Kasumi-1 (cell line): ENCODE measurements around the gene PGM5.
A peak's percentile ranks its signal among the peaks of the same experiment; 100 is the strongest.

ENCODE experiments used
- DNase-seq, 2 experiments: peaks; one replicate each; lab custom pipeline; 2025; lab: John Stamatoyannopoulos, UW

Gene PGM5

DNA sequence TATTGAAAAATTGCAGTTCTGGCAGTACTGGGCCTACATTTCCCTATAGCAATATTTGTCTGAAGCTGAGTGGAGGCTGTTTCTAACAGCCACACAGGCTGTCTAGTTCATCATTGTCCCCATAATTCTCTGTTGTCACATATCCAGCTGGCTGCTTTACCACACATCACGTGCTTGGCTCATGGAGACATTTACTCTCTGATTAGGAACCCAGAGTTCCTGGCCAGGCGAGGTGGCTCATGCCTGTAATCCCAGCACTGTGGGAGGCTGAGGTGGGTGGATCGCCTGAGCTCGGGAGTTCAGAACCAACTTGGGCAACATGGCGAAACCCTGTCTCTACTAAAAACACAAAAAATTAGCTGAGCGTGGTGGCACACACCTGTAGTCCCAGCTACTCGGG, 81.4 kb downstream of the PGM5 start:
- no peak for DNase-seq

DNA sequence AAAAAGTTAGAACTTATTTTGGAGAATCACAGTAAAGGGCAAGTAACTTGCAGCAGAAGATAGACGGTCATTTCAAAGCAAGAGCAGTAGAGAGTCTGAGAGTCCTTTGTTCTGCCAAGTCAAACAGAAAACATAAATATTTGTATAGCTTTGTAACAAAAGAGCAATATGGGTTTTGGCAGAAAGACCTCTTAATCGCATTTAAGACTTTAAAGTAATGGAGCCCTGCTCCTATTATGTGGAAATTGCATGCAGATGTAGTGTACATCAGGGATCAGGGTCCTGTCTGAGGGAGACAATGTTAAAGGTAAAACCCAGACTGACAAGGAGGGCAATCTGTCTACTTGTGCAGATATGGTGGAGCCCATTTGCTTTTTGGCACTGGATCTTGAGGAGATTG, 87.2 kb downstream of the PGM5 start:
- no peak for DNase-seq

DNA sequence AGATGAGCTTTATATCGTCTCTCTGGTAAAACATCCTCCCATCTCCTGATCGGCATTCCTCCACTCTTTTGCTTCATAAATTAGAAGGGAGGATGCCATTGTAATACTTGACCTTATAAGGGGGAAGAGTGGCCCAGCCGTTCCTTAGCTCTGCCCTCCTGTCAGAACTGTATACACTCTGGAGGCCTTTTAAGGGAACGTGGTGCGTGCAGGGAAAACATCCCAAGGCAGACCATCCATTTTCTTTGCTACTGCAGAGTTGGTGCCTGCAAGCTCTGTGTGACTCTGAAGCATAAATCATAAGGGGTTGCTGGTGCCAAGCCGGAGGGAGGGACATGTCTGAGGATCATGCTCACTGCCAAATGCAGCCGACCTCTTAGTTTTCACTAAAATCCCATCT, 90.4 kb downstream of the PGM5 start:
- no peak for DNase-seq

DNA sequence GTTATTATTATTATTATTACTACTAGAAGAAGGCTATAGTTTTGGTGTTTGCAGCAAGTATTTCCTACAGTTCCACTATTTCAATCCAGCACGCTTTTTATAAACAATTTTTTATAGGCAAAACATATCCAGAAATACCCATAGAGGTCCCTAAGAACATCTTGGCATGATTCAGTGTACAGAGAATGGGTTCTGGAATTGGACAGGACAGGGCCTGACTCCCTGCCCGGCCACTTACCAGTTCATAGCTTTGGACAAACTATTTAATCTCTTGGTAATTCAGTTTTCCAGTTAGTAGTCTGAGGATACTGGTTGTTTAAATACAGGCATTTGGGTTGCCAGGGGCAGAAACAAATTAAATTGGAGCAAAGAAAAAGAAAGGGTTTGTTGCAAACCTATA, 91.2 kb downstream of the PGM5 start:
- no peak for DNase-seq

DNA sequence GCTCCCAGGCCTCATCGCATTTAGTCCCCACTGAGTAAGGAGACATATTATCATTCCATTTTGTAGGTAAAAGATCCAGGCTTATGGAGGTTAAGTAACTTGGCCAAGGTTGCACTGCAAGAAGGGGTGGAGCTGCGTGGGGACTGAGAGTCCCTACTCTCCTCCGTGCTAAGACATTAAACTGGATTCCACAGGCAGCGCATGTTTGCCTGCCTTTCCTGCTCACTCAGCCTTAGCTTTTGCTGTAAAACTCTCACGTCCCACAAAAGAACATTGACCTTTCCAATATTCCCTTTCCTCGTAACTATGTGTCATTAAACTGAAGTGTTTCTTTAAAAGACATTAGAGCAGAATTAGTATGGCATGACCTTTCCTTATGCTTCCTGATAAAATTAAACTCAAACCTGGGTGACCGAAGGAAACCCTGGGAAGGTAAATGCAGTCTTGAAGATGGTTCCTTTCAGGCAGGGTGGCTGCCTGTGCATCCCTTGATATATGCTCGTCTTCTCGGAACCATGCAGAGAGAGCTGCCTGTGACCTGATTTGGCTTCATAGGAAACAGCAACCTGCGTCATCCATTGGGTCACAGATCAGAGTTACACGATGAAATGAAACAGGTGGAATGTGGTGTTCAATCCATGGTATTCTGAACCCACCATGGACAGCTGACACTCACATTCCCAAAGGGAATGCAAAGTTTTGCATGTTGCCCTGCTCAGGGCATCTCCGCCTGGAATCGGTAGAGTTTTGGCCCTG, 98.3 kb downstream of the PGM5 start:
- DNase-seq, result no peak

DNA sequence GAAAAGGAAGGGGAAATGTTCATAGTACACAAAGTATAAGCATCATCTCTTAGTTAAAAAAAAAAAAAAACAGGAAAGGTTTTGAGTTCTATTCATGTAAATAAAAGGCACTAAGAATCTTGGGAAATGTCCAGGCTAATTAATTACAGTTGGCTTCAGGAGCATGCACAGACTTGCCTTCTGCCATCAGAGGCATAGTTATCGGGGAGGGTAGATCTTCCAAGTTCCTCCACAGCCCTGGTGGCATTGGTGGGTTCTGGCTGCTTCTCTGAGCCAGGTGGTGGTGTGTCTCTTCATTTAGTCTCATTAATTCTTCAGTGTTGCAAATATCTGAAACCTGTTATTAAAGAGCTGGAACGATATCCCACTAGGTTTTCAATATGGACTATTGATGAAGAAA, 99.0 kb downstream of the PGM5 start:
- DNase-seq, result no peak

DNA sequence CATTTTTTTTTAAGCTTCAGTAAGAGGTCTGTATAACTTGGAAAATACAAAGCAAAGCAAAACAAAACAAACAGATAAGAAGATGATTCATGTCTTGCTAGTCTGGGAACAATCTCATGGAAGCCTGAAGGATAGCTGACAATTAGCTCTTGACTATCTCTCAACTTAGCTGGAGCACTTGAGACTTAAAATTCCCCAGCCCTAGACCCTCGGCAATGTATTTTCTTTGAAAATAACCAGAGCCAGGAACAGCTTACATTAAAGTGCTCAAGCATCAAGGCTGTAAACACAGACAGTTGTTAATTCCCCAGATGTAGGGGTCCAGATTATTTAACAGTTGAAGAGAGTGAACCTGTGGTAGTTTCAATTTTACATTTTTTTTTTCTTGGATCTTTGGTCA, 101.4 kb downstream of the PGM5 start:
- DNase-seq, result no peak

DNA sequence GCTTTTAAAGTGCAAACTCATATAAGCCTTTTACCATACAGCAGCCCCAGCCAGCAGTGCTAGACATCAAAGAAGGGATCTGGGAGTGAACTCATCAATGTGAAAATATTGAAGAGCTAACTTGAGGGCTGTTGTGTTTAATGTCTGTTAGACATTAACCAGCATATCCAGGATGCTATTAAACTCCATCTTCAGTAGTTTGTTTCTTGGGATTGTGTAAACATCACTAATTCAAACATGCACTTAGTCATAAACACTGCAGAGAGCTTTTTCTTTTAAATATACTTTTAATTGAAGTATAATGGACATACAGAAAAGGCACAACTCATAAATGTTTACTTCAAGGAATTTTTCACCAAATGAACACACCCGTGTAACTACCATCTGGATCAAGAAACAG, 102.5 kb downstream of the PGM5 start:
- no peak for DNase-seq

DNA sequence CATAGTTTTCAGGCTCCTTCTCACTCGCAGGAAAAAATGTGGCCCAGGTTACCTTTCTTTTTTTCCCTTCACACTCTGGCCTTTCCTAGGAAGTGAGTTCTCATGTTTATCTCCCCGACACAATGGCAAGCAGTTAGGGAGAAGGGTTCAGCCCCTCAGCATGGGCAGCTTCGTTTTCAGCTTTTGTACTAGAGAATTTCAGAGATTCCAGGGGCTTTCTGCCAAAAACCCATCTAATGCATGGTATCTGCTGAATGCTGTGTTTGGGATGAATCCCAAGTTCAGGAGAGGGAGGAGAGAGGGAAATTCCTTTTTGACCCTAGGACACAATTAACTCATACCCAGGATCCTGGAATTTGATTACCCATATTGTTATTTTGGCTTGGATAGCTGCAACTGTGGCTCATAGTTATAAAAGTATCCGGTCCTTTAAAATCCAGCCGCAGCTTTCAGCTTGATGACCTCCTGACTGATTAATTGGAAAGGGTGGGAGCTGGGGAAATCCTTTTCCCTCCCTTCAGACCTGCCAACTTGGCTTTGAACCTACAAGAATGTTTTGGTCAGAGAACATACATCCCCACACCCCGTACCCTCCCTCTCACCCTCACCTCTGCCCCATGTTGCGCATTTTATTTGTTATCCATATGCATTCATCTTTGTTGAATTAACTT, 105.8 kb downstream of the PGM5 start:
- no peak for DNase-seq

DNA sequence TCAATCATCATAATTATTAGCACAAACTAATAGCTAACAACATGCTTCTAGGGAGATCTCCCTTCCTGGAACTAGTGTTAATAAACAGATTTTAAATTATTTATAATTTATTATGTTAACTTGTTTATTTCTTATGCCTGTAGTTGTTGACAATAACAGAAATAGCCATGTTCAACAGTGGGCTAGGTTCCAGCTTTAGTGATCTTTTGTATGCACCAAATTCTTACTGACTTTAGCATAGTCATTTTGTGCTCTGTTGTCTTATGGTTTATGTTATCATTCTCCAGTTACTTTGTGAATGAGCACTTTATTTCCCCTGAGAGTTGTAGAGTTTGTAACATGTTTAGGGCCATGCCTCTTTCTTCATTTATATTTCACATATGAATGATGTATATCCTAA, 113.7 kb downstream of the PGM5 start:
- DNase-seq, result no peak

DNA sequence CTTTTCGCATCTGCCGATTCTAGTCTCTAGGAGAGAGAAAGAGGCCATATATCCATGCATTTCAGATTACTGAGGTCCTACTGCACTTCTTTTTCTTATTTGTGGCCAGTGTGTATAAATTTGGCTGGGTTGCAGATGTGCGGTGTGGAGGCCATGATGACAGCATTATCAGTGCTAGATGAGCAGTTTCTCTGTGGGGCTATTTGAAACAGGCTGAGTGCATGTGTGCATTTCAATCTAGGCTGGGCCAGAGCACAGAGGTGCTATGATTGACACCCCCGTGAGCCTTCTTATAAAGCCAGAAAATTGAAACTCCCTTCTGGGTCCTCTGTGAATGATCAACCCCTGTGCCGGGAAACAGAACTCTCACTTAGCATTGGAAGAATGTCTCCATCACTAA, 114.2 kb downstream of the PGM5 start:
- DNase-seq, result no peak

DNA sequence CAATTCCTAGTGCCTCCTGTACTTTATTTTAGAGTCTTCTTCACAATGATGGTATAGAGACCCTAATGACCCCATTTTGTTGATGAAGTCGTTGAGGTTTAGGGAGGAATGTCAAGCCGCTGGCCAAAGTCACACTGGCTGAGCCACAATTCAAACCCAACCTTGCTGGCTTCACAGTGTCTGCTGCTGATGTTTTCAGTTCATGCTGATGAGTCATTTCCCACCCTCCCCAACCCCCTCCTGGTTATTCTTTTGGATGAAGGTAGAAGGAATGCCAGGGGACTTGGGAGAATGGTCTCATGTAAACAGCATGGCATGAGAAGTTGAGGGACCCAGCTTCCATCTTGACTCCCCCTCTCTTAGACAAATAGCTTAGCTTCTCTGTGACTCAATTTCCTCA, 115.7 kb downstream of the PGM5 start:
- DNase-seq, result no peak

DNA sequence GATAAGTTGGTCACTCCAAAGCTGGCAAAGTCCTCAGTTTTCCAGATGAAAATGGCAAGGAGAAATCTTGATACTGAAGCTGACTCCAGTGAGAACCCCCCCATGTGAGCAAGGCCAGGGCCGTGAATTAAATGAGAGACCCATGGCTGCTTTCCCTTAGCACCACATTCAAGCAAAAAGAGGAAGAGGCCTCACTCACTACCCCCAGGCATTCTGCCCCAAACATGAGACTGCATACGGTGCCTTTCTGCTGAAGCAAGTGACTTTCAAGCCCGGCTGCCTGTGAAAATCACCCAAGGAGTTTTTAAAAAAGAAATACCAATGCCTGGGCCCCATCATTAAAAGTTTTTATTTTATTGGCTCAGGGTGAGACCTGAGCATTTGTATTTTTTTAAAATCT, 117.4 kb downstream of the PGM5 start:
- DNase-seq, result peak; percentile 65 to 76

DNA sequence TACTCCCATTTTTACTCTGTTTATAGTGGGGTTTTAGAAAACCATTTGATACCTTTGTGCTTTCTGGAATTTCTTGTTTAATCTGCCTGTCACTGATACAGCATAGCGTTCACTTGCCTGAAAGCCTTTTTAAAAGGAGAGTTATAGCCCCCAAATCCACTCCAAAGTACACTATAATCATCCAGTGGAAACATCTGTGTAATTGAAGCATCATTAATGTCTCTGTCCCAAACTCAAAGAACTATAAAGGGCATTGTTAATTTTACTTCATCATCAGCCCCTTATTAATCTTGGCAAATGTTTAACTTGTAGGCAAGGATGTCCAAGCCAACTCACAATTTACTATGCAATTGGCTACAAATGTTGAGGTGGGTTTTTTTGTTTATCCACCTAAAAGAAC, 120.0 kb downstream of the PGM5 start:
- DNase-seq, result no peak

DNA sequence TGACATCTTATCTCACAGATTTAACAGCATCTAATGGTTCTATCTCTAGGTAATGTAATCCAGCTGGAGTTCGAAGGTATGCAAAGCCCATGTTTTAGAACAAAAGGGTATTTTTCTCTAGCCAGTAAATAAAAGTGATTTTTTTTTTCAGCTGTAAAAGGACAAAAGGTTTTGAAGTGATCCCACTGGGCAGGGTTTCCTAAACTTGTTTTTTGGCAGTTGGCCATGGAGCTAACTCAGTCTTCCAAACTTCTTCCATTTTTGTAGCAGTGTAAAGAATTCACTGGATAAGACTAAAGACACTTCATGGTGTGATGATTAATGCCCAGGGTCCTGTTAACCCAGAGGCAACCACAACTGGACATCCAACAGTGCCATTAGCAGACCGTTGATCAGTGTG, 120.4 kb downstream of the PGM5 start:
- DNase-seq, result no peak

DNA sequence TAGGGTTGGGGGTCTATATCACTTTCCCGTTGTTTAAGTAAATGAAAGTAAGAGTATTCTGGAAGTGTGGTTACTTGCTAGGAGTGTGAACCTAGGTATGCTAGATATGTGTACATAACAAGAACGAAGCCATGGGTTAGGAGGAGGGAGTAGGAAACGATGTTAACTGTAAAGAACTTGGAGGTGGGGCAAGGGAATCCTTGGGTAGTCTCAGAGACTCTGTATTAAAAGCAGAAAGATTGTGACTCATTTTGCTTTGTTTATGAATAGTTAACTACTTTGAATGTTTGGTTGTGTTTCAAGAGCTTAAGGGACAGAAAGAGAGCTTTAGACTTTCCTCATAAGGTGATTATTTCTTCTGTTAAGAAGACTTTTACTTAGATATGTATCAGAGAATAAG, 124.4 kb downstream of the PGM5 start:
- DNase-seq, result no peak

DNA sequence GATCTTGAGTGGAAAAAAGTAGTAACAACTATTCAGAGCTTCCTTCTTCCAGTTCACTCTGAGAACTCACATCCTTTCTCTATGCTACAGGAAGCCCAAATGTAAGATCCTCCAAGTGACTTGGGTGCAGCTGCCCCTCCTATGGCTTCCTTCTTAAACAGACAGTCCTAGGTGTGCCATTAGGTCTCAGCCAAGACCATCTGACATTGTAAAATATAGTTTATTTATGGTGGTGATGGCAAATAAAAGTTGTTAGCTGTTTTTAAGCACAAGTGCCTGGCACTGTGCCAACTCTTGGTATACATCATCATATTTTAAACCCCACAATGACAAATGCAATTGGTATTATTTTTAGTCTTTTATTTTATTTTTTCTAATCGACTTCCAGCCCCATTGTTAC, 126.1 kb downstream of the PGM5 start:
- DNase-seq, result no peak

DNA sequence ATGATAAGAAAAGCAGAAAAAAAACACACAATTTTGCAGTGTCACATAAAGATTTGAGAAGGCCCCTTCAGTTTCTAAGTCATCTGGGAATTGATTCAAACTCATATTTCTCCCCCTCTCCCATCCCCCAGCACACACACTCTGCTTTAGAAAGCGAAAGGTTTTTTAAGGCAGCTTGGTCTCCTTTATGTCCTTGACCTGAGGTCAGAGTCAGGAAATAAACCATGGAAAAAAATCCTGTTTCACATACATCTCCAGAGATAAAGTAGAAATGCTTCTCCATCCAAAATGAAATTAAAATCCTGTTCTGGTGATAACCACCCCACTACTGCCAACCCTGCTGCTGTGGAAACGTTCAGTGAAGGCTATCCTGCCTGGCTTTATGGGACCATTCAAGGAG, 131.7 kb downstream of the PGM5 start:
- no peak for DNase-seq

DNA sequence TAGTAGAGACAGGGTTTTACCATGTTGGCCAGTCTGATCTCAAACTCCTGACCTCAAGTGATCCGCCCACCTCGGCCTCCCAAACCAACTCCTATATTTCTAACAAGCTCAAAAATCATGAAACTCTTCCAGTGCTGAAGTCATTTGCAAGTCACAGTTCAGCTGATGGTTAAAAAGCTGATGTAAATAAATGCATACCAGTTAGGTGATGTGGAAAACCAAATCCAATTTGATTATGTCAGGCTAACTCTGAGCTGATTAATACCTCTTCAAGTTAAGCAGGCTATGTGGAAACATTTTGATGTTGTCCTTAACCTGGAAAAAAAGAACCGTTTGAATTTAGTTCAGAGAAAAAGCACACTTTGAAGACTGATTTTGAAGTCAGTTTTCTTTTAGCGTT, 133.2 kb downstream of the PGM5 start:
- no peak for DNase-seq

DNA sequence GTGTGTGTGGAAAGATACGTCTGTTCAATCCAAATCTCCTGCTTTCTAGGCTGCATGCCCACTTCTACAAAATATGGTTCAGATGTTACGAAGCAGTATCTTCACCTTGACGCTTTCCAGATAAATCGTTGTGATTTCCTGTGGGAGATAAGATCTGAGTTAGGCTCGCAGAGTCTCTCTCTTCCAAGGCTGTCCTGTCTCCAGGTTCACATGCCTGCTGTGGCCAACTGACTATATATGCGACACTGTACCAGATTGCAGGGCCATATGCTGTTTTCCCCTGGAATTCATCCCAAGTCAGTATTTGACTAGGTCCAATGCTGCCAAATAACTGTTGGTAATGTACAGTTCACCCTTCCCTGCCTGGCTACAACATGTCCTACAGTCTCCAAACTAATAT, 136.4 kb downstream of the PGM5 start:
- DNase-seq, result no peak

DNA sequence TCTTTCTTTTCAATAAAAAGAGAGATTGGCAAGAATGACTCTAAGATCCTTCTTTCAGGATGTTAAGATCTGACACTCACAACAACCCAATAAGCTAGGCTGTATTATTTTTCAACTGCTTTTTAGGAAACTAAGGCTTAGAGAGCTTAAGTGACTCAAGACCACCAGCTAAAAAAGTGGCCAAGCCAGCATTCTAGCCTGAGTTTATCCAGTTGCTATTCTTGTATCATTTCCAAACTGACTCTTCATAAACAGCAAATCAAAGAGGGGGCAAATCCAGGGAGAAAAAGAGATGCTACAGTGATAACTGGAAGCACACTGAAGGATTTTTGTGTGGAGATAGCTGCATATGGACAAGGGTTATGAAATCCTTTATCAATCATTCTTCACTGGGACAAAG, 137.1 kb downstream of the PGM5 start:
- DNase-seq, result no peak

DNA sequence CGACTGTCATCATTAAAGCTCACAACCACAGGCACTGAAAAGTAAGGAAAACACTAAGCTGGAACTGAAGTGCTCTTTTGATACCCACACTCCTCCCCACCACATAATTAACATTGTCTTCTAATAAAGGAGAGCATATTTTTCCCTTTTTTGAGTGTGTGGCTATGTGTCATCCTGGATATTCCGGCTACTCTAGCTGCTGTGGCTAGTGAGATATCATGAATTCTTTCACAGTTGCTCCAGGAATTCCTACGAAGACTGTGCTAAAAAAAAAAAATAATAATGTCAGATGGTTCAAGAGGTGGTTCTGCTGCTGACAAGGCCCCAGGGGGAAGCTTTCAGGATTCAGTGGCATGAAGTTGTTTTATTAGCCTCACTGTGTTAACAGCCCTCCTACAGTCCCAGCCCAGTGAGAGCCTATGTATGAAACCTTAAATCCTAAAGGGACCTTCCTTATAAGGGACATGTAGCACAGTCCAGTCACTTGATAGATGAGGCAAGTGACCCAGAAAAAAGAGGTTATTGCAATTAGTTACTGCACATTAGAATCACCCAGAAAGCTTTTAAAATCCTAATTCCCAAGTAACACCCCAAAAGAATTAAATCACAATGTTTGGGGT, 137.7 kb downstream of the PGM5 start:
- DNase-seq, result no peak

DNA sequence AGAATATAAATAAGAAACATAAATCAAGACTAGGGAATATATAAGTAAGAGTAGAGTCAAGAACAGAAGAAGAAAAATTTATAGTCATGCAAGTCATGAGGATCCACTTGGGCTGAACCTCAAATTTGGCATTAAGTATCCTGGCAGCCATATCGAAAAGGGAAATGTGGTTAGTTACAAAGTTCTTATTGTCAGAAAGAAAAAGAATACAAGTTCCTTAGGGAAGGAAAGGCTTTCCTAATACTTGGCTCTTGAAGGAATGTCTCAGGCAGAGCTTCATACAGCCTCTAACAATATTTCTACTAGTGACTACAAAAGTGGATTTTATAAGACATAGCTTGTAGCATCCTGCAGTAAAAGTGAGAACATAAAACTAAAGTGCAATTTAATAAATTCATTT, 138.8 kb downstream of the PGM5 start:
- DNase-seq, result no peak

DNA sequence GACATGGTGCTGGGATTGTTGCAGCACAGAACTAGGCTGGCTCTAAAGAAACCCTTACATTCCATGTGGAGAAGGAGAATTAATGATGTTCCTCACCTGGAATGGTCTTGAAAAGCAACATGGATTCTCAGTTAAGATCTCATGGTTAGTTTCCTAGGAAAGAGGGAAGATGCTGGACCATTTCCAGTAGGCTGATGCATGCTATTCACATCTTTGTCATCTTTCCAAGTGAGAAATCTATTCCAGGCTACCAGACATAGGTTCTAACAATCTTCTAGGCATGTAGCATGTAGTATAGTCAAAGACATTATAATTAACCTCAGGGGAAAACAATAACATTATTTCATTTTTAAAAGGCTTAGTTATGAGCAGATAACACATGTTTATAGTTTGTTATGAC, 139.9 kb downstream of the PGM5 start:
- DNase-seq, result no peak
